Renal pelvis (tissue), 4 donors: ENCODE results near the gene ADAMTS10. TPM values are rescaled to one million over a fixed set of nuclear protein-coding genes. Genes with fewer than 3 reads are reported as not detected.
"Not testable (repeated sequence)": the region's sequence is repeated elsewhere in the genome, so short reads cannot be mapped to it uniquely, and the experiment has no call there.

Source experiments
- DNase-seq: peaks from one replicate; pipeline ENCODE4 v3.0.0-alpha.2; 2013
- polyA plus RNA-seq, 3 donors: library from polyadenylated mRNA; unstranded; fragments of 120-200 nt; gene quantifications; one replicate each; pipeline ENCODE4 v1.2.1, GENCODE V29; 2013; ENCODE audit not compliant: insufficient read length in 3 of 3

The ADAMTS10 gene
- polyA plus RNA-seq, 3 donors = 38.5 to 53.8 (median 39.1) TPM

- DNase-seq = no peak
Measured at GRCh38 chr19:8629996-8630683, 19.6 kb upstream of the ADAMTS10 start, which contains the start of gene NFILZ. Gene NFILZ (plus strand): TSS chr19:8630633. CDS start chr19:8676766, 46,133 bp downstream.

DNA sequence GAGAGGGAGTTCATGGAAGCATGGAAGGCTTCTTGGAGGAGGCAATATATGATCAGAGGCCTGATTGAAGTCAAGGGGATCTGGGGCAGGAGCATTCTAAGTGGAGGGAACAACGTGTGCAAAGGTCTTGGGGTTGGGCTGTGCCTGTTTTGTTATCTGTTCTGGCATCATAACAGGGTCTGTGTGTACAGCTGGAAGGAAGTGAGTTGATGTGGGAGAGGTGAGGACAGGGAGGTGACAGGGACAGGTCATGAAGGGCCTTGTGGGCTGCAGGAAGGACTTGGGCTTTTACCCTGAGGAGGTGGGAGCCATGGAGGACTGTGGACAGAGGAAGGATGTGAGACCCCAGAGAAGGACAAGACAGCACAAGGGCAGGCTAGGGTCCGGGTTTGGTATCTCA lies 18.7 kb upstream of the ADAMTS10 start:
- no peak for DNase-seq

DNA sequence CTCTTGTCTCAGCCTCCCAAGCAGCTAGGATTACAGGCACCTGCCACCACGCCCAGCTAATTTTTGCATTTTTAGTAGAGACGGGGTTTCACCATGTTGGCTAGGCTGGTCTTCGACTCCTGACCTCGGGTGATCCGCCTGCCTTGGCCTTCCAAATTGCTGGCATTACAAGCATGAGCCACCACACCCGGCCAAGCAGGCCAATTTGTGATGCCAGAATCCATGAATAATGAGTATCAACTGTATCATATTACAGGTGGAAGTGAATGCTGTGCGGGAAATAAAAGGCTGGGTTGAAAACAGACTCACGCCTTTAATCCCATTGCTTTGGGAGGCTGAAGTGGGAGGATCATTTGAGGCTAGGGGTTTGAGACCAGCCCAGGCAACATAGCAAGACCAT lies 16.3 kb upstream of the ADAMTS10 start:
- DNase-seq = no peak

DNA sequence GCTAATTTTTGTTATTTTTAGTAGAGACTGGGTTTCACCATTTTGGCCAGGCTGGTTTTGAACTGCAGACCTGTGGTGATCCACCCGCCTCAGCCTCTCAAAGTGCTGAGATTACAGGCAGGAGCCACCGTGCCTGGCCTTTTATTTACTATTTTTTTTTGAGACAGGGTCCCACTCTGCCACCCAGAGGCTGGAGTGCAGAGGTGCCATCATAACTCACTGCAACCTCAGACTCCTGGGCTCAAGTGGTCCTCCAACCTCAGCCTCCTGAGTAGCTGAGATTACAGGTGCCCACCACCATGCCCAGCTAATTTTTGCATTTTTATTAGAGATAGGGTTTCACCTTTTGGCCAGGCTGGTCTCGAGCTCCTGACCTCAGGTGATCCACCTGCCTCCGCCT lies 12.4 kb upstream of the ADAMTS10 start:
- DNase-seq = not testable (repeated sequence)

- DNase-seq = no peak
Measured at GRCh38 chr19:8618751-8619150, 8.2 kb upstream of the ADAMTS10 start.

- no peak for DNase-seq
Measured at GRCh38 chr19:8617984-8618383, 7.5 kb upstream of the ADAMTS10 start.

DNA sequence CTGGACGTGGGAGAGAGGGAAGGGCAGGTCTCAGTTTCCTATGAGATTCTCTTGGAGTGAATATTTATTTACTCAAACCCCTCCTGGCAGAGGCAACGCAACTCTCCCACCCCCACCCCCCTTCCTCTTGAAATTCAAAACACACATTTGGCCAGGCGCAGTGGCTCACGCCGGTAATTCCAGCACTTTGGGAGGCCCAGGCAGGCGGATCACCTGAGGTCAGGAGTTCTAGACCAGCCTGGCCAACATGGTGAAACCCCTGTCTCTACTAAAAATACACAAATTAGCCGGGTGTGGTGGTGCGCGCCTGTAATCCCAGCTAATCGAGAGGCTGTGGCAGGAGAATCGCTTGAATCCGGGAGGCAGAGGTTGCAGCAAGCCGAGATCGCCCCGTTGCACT lies 6.8 kb upstream of the ADAMTS10 start:
- not testable (repeated sequence) for DNase-seq

DNA sequence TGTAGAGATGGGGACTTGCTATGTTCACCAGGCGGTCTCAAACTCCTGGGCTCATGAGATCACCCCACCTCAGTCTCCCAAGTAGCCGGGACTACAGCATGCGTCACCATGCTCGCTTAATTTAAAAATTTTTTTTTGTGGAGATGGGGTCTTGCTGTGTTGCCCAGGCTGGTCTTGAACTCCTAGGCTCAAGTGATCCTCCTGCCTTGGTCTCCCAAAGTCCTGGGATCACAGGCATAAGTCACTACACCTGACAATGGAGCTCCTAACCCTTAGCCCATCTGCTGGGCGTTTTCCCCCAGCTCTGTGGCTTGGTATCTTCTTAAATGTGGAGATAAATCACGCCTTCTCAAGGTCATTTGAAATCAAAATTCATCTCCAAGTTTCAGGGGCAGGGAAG lies 6.3 kb upstream of the ADAMTS10 start:
- DNase-seq = no peak

- peak; percentile 42 for DNase-seq
Measured at GRCh38 chr19:8615813-8616596, 5.5 kb upstream of the ADAMTS10 start.

- no peak for DNase-seq
Measured at GRCh38 chr19:8615024-8615423, 4.5 kb upstream of the ADAMTS10 start.

GRCh38 chr19:8614455-8614854 lies 3.9 kb upstream of the ADAMTS10 start:
- no peak for DNase-seq

DNA sequence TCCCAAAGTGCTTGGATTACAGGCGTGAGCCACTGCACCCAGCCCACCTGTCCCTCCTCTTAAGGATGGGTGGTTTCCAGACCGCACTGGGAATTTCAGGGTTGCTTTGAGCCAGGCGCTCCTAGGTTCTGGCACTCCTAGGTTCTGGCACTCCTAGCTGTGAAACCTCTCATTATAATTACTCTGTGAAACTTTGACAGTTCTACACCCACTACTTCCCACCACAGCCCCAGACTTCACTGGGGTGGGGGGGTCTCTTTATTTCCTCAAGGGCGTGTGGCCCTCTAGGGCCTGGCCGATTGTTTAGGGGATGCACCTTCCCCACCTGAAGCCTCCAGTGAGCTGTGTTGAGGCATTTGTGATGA lies 2.3 kb upstream of the ADAMTS10 start:
- no peak for DNase-seq

GRCh38 chr19:8611877-8612806 lies 1.6 kb upstream of the ADAMTS10 start:
- no peak for DNase-seq

- DNase-seq = no peak
Measured at GRCh38 chr19:8611391-8611876, 919 bp upstream of the ADAMTS10 start.

DNA sequence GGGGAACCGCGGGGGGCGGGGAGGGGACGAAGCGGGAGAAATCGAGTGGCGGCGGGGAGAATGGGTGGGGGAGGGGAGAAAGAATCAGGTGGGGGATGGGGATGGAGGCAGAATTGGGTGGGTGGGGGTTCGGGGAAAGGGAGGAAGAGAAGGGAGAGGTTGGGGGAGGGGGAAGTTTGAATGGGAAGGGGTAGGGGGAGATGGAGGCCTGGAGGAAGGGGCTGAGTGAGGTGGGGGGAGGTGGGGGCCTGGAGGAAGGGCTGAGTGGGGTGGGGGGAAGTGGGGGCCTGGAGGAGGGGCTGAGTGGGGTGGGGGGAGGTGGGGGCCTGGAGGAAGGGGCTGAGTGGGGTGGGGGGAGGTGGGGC lies 403 bp upstream of the ADAMTS10 start:
- peak; percentile 34 for DNase-seq

DNA sequence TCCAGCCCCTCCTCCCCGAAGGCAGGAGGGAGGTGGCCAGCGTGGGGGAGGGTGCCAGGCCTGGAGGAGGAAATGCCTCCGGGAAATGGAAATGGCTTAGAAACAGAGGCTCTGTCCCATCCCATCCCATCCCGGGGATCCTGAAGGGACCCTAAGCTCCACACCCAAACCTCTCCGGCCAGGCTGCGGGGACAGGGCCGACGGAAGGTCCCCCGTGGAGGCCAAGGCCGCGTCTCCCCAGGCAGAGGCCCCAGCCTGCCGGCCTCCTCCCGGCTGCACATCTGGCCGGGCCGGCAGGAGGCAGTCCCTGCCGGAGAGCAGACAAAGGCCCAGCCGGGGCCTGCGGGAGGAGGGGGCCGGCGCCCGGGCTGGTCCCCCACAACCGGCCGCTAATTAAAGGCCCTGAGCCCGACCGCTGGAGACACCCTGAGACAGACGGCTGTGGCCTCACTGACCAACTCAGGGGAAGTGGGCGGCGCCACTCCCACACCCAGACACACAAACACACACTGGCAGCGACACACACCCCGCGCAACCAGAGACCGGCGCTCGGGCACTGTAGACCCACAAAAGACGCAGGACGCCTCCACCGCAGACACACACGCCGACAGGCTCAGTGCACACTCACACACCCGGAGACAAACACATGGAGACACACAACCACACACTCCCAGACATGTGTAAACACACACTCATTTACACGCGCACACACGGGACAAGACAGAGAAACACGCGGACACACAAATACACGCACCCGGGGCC lies 1.1 kb downstream of the ADAMTS10 start:
- DNase-seq = peak; percentile 65

GRCh38 chr19:8608941-8609278 lies 1.6 kb downstream of the ADAMTS10 start:
- DNase-seq = no peak

- no peak for DNase-seq
Measured at GRCh38 chr19:8607386-8607785, 3.1 kb downstream of the ADAMTS10 start.

- DNase-seq = no peak
Measured at GRCh38 chr19:8605514-8605913, 5.0 kb downstream of the ADAMTS10 start.

DNA sequence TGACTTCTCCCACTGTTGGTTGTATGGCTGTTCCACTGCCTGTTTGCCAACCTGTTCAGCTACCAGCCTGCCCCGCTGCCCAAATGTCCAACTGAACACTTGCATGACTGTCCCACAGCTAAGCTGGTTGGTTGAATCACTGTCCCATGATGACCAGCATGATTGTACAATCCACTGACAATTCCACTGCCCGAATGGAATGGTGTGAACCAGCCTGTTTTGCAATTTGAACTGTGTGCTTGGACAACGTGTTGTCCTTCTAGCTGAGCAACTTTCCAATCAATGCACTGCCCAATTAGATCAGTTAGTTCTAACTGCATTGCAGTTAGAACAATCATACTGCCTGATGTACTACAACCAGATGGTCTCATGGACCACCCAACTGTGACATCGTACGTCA lies 8.7 kb downstream of the ADAMTS10 start:
- no peak for DNase-seq

- DNase-seq = no peak
Measured at GRCh38 chr19:8600816-8601215, 9.7 kb downstream of the ADAMTS10 start.

DNA sequence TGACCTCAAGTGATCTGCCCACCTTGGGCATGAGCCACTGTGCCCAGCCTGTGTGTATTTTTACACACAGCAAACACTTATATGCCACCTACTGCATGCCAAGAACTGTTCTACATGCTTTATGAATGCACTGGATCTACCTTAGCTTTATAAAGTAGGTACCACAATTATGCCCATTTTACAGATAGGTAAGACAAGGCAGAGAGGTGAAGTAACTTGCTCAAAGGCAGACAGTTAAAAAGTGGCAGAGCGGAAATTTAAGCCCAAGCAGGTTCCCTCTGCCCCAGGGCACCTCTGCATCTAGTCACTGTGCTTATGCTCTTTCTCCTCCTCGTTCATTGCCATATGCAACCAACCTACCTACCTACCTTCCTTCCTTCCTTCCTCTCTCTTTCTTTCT lies 10.5 kb downstream of the ADAMTS10 start:
- DNase-seq = no peak
